GM19438 (cell line): ENCODE results near the gene CROCC2.
A peak's percentile ranks its signal among the peaks of the same experiment; 100 is the strongest.

Experiments
- ATAC-seq: cut with Tn5 transposase; IDR thresholded peaks from one replicate; pipeline ENCODE4 v1.9.1; 2021; ENCODE audit warnings: low read depth; ENCODE audit not compliant: unreplicated experiment

Gene CROCC2

DNA sequence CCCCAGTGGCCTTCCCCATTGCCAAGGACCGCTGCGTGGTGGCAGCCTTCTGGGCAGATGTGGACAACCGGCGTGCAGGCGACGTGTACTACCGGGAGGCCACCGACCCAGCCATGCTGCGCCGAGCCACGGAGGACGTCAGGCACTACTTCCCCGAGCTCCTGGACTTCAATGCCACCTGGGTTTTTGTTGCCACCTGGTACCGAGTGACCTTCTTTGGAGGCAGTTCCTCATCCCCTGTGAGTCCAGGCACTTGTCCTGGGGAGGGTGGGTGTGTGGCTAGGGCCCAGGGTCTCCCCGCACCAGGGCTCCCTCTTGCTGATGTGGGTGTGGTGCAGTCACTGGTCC lies 124.2 kb downstream of the CROCC2 start:
- ATAC-seq, result no peak

DNA sequence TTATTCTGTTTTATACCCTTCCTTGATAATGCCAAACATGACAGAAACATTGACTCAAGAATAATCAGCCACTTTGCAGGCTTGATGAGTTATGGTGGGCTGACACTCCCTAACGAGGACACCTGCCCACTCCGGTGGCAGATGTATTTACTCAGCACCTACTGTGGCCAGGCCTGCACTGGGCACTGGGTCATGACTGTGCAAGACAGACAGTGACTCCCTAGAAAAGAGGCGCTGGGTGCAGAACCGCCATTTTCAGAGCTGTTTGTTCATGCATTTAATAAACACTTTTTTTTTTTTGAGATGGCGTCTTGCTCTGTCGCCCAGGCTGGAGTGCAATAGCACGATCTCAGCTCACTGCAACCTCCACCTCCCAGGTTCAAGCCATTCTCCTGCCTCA lies 124.7 kb downstream of the CROCC2 start:
- ATAC-seq, result no peak

DNA sequence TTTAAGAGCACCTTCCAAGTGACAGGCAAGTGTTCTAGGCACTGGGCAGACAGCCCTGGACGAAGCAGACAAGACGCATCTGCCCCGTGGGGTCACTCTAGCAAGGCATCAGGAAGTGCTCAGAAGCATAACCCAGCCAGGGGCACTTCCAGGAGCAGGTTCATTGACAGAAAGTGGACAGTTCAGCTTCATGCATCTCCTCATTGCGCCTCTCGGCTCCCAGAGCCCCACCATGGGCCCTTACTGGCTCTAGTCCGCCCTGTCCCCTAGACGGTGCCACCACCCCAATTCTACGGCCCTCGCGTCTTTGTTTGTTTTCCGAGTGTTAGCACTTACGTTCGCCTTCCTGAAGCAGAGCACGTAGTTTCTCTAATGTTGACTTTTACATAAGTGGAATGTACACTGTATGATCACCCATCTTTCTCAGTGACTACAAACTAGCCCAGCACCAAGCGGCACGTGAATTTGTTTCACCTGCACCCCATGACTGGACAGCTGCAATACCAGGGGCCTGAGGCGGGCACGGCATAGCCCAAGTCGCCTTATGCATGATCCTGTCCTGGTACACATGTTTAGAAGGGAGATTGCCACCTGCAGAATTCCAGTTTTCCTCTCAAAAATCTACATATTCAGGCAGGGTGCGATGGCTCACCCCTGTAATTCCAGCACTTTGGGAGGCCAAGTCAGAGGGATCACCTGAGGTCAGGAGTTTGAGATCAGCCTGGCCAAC lies 125.5 kb downstream of the CROCC2 start:
- ATAC-seq, result no peak

DNA sequence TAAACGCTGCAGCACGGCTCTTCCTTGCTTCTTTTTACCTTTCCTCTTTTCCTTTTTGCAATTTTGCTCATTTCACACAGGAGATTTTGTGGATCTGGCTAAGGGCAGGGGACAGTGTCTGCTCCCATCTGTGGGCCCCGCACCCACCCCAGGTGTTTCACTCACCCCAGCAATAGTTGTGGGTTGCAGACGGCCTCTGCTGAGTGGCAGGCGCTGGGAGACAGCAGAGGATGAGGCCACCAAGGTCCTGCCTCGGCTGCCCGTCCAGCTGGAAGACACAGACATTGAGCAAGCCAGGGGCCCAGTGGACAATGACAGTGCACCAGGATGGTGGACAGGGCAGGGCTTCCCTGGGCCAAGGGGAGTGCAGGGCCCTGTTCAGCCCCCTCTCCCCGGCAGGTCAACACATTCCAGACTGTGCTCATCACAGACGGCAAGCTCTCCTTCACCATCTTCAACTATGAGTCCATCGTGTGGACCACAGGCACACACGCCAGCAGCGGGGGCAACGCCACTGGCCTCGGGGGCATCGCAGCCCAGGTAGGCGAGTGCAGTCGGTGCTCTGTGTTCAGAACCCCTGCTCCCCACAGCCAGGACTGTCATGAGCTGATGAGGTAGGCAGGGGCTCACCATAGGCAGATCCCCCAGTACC lies 127.3 kb downstream of the CROCC2 start:
- ATAC-seq, result no peak

DNA sequence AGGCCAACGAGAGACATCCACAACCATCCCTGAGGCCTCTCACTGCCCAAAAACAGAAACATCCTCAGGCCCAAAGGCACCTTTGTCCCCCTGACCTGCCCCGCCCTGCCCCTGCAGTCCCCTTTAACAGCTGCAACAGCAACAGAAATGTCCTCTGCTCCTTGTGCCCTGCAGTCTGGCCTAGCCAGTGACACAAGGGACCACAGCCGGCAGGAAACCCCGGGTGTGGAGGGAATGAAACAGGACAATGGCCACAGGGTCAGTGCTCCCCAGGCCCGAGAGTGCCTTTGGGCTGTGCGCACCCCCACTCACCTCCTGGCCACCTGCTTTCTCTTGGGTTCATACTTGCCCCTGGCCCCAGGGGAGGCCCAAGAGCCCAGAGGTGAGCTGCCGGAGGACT lies 127.9 kb downstream of the CROCC2 start:
- no peak for ATAC-seq

DNA sequence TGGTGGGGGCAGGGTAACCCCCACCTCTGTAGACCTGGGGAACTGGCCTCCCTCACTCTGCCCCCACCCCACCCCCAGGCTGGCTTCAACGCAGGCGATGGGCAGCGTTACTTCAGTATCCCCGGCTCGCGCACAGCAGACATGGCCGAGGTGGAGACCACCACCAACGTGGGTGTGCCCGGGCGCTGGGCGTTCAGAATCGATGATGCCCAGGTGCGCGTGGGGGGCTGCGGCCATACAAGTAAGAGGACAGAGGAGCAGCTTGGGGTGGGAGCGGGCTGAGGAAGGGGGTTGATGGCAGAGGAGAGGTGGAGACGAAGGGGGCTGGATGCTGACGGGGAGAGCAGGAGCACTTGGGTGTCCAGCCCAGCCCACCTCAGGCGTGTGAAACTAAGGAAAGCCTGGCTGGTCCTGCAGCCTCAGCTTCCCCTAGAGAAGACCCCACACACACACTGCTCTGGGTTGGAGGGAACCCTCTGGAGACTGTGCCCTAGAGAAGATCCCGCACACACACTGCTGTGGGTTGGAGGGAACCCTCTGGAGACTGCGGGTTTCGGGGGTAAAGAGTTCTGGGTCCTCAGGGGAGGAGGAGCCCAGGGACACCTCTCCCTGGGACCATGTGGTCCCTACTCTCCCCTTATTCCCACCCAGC lies 128.5 kb downstream of the CROCC2 start:
- no peak for ATAC-seq

DNA sequence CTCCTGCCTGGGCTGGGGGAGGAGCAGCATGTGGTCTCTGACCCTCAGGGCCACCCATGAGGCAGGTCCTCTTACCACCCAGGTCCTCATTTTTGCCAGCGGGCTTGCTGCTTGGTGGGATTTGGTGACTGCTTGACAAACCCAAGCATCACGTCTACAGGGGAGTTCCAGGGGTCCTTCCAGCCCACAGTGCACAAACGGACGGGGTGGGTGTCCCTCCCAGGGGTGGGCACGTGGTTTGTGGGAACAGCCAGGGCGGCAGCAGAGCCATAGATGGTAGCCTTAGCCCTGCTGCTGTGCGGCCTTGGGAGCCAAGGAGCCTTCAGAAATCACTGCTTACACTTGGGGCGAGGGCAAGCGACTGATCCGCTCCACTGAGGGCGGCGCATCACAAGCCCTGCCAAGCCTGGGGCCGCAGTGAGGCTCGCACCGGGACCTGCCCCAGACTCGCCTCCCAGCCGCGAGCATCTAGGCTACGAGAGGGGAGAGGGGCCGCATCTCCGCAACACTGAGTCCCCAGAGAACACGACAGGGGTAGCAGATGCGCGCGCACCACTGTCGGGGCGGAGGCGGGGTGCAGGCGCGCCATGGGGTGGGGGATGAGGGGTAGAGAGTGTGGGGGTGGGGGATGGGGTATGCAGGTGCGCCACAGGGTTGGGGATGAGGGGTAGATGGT lies 129.1 kb downstream of the CROCC2 start:
- ATAC-seq, result no peak

DNA sequence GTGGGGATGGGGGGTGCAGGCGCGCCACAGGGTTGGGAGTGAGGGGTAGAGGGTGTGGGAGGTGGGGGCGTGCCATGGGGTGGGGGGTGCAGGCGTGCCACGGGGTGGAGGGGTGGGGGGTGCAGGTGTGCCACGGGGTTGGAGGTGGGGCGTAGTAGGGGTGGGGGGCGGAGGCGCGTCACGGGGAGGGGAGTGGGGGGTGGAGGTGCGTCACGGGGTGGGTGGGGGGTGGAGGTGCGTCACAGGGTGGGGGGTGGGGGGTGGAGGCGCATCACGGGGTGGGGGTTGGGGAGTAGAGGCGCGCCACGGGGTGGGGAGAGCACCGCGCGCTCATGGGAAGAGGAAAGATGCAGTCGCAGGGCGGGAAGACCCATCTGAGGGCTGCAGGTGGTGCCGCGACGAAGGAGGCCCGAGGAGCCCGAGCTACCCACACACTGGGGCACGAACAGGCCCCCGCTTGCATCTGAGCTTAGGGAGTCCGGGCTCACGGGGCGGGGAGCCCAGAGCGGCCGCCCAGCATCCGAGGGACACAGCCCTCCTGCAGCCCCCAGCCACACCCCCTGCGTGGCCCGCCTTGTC lies 129.8 kb downstream of the CROCC2 start:
- ATAC-seq, result no peak

DNA sequence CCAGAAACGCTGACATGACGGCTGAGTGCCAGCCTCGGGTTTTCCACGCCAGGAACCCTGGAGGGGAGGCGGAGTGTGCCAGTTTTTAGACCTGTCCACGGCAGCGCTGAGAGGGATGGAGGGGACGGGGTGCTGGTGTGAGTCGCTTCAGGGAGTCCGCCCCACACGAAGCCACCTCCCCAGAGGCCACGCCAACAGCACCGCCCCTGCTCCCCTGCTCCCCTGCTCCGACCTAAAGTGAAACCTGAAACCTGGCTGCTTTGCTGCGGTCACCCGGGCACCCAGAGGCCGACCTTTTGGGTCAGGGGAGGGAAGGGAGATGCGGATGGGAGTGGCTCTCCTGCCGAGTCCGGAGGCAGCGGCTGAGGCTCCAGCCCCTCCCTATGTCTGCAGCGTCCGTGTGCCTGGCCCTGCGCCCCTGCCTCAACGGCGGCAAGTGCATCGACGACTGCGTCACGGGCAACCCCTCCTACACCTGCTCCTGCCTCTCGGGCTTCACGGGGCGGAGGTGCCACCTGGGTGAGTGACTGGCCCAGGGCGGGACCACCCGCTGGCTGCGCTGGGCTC lies 130.3 kb downstream of the CROCC2 start:
- ATAC-seq, result peak; percentile 78

DNA sequence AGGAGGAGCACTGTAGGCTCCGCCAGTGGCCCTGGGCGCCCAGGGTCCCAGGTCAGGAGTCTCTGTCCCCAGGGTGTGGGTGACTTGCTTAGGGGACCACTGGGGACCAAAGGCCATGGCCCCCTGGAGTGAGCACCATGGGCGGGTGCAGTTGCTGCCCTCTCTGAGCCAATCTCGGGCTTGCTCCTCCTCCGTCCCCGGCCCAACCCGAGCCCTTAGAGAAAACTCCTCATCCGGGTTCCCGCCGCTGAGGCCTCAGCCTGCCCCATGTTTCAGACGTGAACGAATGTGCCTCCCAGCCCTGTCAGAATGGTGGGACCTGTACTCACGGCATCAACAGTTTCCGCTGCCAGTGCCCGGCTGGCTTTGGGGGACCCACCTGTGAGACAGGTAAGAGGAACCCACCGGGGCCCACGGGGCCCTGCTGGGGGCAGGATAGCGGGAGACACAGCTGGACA lies 130.9 kb downstream of the CROCC2 start:
- ATAC-seq, result no peak

DNA sequence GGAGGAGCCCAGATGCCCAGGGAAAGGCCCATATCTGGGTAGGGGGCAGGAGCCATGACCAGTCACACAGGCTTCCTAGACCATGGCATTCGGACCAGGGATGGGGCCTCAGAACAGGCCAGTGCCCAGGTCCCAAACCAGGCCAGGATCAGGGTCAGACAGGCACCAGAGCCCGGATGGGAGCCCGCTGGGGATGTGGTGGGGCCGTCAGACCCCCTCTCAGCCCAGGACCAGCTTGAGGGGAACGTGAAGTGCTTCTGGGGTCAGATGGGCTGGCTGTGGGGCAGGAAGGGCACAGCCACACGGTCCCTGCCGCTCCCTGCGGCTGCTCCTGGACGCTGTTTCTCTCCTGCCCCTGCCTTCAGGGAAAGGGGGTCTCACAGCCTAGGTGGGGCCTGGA lies 131.4 kb downstream of the CROCC2 start:
- ATAC-seq, result no peak

DNA sequence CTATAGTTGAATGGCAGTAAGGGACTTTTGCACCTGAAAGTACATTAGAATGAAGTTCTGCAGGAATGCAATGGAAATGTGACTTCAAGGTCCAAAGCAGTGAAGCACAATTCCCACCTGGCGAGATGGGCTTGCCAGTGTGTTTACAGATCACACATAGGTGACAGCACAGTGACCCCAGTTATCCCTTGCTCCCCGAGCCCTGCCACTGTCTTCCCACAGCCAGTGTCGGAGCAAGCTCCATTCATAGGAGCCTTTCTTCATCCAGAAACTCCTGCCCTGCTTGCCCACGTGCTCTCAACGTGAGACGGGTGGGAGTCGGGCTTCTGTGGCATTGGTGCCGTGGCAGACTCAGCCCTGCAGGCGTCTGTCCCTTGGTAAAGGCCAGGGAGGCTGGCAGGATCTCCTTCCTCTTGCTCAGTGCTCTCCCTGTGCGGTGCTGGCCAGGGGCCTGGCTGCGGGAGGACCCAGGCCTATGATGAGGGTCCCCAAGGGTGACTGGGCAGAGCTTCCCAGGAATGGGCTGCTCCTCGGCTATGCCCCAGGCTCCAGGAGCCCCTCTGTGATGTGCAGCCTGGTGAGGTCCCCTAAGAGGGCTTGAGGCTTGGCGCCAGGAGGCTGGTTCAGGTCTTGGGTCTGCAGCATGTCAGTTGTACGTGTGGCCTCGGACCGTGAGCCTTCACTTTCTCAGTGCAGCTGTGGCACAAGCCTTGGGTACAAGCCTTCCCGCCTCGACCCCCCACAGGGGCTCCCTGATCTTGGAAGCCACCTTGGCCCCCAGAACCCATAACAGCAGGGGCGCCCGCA lies 132.4 kb downstream of the CROCC2 start:
- no peak for ATAC-seq

DNA sequence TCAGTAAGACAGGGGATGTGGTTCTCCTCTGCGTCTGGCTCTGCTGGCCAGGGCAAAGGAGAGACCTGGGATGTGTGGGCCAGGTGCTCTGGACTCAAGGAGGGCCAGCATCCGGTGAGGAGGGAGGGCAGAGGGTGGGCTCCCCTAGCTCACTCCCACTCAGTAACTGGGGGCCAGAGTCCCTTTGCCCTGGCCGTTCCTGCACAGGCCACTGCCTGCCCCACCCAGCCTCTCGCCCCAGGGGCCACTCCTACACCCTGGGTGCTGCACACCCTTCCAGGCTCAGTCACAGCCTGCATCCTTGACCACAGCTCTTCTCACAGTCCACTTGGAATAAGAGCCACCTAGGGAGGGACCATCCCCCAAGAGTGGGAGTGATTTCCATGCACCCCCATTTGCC lies 133.3 kb downstream of the CROCC2 start:
- ATAC-seq, result no peak

DNA sequence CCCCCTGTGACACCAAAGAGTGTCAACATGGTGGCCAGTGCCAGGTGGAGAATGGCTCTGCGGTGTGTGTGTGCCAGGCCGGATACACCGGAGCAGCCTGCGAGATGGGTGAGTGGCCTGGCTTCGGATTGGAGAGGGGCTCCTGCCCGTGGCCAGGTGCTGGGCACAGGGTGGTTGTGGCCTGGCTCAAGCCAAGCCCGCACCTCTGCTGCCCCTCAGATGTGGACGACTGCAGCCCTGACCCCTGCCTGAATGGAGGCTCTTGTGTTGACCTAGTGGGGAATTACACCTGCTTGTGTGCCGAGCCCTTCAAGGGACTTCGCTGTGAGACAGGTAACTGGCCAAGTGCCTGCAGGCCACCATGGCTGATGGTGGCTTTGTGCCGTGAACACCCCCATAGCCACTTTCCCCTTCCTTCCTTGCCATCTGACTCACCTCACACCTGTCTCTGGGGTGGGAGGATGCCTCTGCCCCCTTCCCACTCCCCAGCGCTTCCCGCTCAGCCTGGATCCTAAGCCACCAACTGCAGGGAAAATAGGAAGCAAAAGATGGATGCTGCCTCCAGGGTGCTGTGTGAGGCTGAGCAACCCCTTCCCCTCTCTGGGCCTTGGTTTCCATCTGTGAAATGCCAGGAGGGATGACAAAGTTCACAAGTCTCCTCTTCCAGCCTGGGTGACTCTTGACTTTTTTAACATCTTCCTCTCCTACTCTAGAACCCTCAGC lies 134.1 kb downstream of the CROCC2 start:
- no peak for ATAC-seq

DNA sequence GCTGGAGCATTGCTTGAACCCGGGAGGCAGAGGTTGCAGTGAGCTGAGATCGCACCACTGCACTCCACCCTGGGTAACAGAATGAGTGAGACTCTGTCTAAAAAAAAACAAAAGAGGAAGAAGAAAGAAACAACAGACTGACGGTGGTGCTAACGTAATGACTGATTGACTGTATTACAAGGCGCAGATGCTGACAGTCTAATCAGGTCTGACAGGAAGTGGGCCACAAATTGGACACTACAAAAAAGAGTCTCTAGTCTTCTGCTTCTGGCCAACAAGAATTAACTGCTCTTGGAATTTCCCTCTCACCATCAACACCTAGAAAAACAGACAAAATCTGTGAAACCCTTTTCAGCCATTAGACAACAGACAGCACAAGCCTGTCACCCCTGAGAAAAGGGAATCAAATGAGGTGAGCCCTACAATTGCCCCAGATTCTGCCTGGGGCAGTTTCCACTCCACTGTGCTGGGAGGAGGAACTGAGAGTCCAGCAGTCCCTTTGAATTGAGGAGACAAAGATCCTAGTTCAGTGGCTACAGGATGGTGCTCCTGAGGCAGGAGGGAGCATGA lies 135.5 kb downstream of the CROCC2 start:
- ATAC-seq, result no peak
